Mesendoderm (in vitro differentiated cells): ENCODE results near the gene MOB3B.

Source experiments
- DNase-seq: peaks from one replicate; pipeline ENCODE4 v3.0.0; 2013
- H2AK5ac ChIP-seq: 2 replicates; pipeline ENCODE4 v1.6.1; 2013; ENCODE audit warnings: low read length, inconsistent platforms
- H2BK120ac ChIP-seq: 2 replicates; pipeline ENCODE4 v1.6.1; 2013; ENCODE audit warnings: low read depth, mild to moderate bottlenecking, low read length, moderate library complexity, mixed read lengths
- H2BK15ac ChIP-seq: replicated peaks from 2 replicates; pipeline ENCODE4 v1.6.1; 2013; ENCODE audit warnings: low read depth, mild to moderate bottlenecking, moderate library complexity
- H2BK5ac ChIP-seq: 2 replicates; pipeline ENCODE4 v1.6.1; 2013; ENCODE audit warnings: low read length, inconsistent platforms
- H3K18ac ChIP-seq: 2 replicates; pipeline ENCODE4 v1.6.1; 2013; ENCODE audit warnings: mild to moderate bottlenecking, low read length, mixed read lengths
- H3K23ac ChIP-seq: one replicate; pipeline ENCODE4 v1.6.1; 2013; ENCODE audit warnings: low read length
- H3K27ac ChIP-seq: 2 replicates; pipeline ENCODE4 v1.5.1; 2013; ENCODE audit warnings: low read depth, mild to moderate bottlenecking, inconsistent platforms, low read length, moderate library complexity
- H3K27me3 ChIP-seq: 2 replicates; pipeline ENCODE4 v1.6.1; 2013; ENCODE audit warnings: low read length, control low read depth, mild to moderate bottlenecking, inconsistent platforms; ENCODE audit not compliant: insufficient read depth, poor library complexity
- H3K36me3 ChIP-seq: 2 replicates; pipeline ENCODE4 v1.6.1; 2013; ENCODE audit warnings: low read length, inconsistent platforms; ENCODE audit not compliant: control insufficient read depth, insufficient read depth
- H3K4ac ChIP-seq: one replicate; pipeline ENCODE4 v1.6.1; 2013; ENCODE audit warnings: low read depth, mild to moderate bottlenecking, low read length, moderate library complexity
- H3K4me1 ChIP-seq: 2 replicates; pipeline ENCODE4 v1.6.1; 2013; ENCODE audit warnings: low read depth, low read length, inconsistent platforms; ENCODE audit not compliant: control insufficient read depth
- H3K4me2 ChIP-seq: 2 replicates; pipeline ENCODE4 v1.6.1; 2013; ENCODE audit warnings: low read length
- H3K4me3 ChIP-seq: 2 replicates; pipeline ENCODE4 v1.5.1; 2013; ENCODE audit warnings: mild to moderate bottlenecking, low read length
- H3K56ac ChIP-seq: one replicate; pipeline ENCODE4 v1.6.1; 2013; ENCODE audit warnings: low read length
- H3K79me1 ChIP-seq: 2 replicates; pipeline ENCODE4 v1.6.1; 2013; ENCODE audit warnings: low read length, inconsistent platforms
- H3K79me2 ChIP-seq: 2 replicates; pipeline ENCODE4 v1.6.1; 2013; ENCODE audit warnings: mild to moderate bottlenecking, low read length; ENCODE audit not compliant: control insufficient read depth, insufficient read depth
- H3K9ac ChIP-seq: 2 replicates; pipeline ENCODE4 v1.6.1; 2013; ENCODE audit warnings: low read length, inconsistent platforms
- H4K5ac ChIP-seq: one replicate; pipeline ENCODE4 v1.6.1; 2013; ENCODE audit warnings: low read length
- H4K8ac ChIP-seq: one replicate; pipeline ENCODE4 v1.6.1; 2013; ENCODE audit warnings: low read depth, mild to moderate bottlenecking, control low read depth, low read length, moderate library complexity
- WGBS: extraction: QIAGEN DNeasy Blood & Tissue Kit; methylation state at CpG from one replicate; pipeline ENCODE4 v1.1.7; 2013; ENCODE audit warnings: low lambda C conversion rate, missing lambda C conversion rate; ENCODE audit not compliant: insufficient coverage; ENCODE audit errors: extremely low coverage; 5-methylcytosine and 5-hydroxymethylcytosine counted together

Gene MOB3B

GRCh38 chr9:27412963-27413362, 116.7 kb downstream of the MOB3B start:
- no peaks in the 10 kb centered on the region for H3K4me1 ChIP-seq
- no peak overlapping the region for H2BK15ac ChIP-seq
- no peak overlapping the region for H3K9ac ChIP-seq
- H3K27me3 ChIP-seq = no peaks in the 10 kb centered on the region
- no CpG with 5 or more reads among the region's 2 CpGs for WGBS
- H3K27ac ChIP-seq = no peak overlapping the region
- no peak overlapping the region for H2AK5ac ChIP-seq
- H3K56ac ChIP-seq = no peak overlapping the region
- no peak overlapping the region for H3K4me3 ChIP-seq
- H3K79me2 ChIP-seq = no peaks in the 10 kb centered on the region
- no peak overlapping the region for H2BK5ac ChIP-seq
- no peak for DNase-seq
- no peaks in the 10 kb centered on the region for H3K36me3 ChIP-seq
- H3K18ac ChIP-seq = no peak overlapping the region
- no peaks in the 10 kb centered on the region for H3K79me1 ChIP-seq
- H3K4ac ChIP-seq = no peak overlapping the region
- no peak overlapping the region for H2BK120ac ChIP-seq
- no peak overlapping the region for H4K8ac ChIP-seq
- H4K5ac ChIP-seq = no peak overlapping the region
- H3K4me2 ChIP-seq = no peak overlapping the region
- H3K23ac ChIP-seq = no peak overlapping the region

GRCh38 chr9:27412081-27412480, 117.5 kb downstream of the MOB3B start:
- Histone ChIP-seq H2AK5ac (no peak overlapping the region), H3K4me2 (no peak overlapping the region), H3K79me1 (no peaks in the 10 kb centered on the region), H4K8ac (no peak overlapping the region), H2BK5ac (no peak overlapping the region), H3K27ac (no peak overlapping the region), H3K4ac (no peak overlapping the region), H3K79me2 (no peaks in the 10 kb centered on the region), H4K5ac (no peak overlapping the region), H3K9ac (no peak overlapping the region), H3K18ac (no peak overlapping the region), H2BK15ac (no peak overlapping the region), H3K4me1 (no peaks in the 10 kb centered on the region), H3K56ac (no peak overlapping the region), H3K36me3 (no peaks in the 10 kb centered on the region), H3K4me3 (no peak overlapping the region), H3K23ac (no peak overlapping the region), H3K27me3 (no peaks in the 10 kb centered on the region), H2BK120ac (no peak overlapping the region)
- DNase-seq = no peak
- WGBS = no CpG with 5 or more reads among the region's 3 CpGs

- Histone ChIP-seq H3K56ac (no peak overlapping the region), H4K8ac (no peak overlapping the region), H3K4me2 (no peak overlapping the region), H3K27ac (no peak overlapping the region), H2BK5ac (no peak overlapping the region), H3K9ac (no peak overlapping the region), H2BK15ac (no peak overlapping the region), H3K4me3 (no peak overlapping the region), H3K79me1 (no peaks in the 10 kb centered on the region), H3K36me3 (no peaks in the 10 kb centered on the region), H3K23ac (no peak overlapping the region), H3K79me2 (no peaks in the 10 kb centered on the region), H2AK5ac (no peak overlapping the region), H4K5ac (no peak overlapping the region), H3K18ac (no peak overlapping the region), H3K4ac (no peak overlapping the region), H3K4me1 (no peaks in the 10 kb centered on the region), H2BK120ac (no peak overlapping the region), H3K27me3 (no peaks in the 10 kb centered on the region)
- no CpG with 5 or more reads among the region's 2 CpGs for WGBS
- DNase-seq = no peak
These were observed 121.1 kb downstream of the MOB3B start for GRCh38 chr9:27408482-27408881.

GRCh38 chr9:27408001-27408400, 121.6 kb downstream of the MOB3B start:
- Histone ChIP-seq H2BK120ac (no peak overlapping the region), H3K27ac (no peak overlapping the region), H2BK15ac (no peak overlapping the region), H3K79me1 (no peaks in the 10 kb centered on the region), H3K4ac (no peak overlapping the region), H3K56ac (no peak overlapping the region), H2BK5ac (no peak overlapping the region), H3K23ac (no peak overlapping the region), H3K4me3 (no peak overlapping the region), H3K18ac (no peak overlapping the region), H4K5ac (no peak overlapping the region), H3K27me3 (no peaks in the 10 kb centered on the region), H2AK5ac (no peak overlapping the region), H3K4me1 (no peaks in the 10 kb centered on the region), H3K79me2 (no peaks in the 10 kb centered on the region), H3K4me2 (no peak overlapping the region), H4K8ac (no peak overlapping the region), H3K9ac (no peak overlapping the region), H3K36me3 (no peaks in the 10 kb centered on the region)
- WGBS = no CpG with 5 or more reads among the region's 5 CpGs
- peak; percentile 72 for DNase-seq

- peak overlapping the region; percentile 13 for H4K8ac ChIP-seq
- H3K18ac ChIP-seq = peak overlapping the region; percentile 15
- no peak overlapping the region for H3K4ac ChIP-seq
- no peak overlapping the region for H3K56ac ChIP-seq
- H4K5ac ChIP-seq = no peak overlapping the region
- H3K23ac ChIP-seq = no peak overlapping the region
- H3K27me3 ChIP-seq = no peaks in the 10 kb centered on the region
- H3K4me2 ChIP-seq = no peak overlapping the region
- WGBS = no CpG with 5 or more reads among the region's 1 CpG
- H3K9ac ChIP-seq = no peak overlapping the region
- H3K27ac ChIP-seq = no peak overlapping the region
- no peaks in the 10 kb centered on the region for H3K4me1 ChIP-seq
- no peaks in the 10 kb centered on the region for H3K79me1 ChIP-seq
- no peak overlapping the region for H2BK120ac ChIP-seq
- H3K36me3 ChIP-seq = no peaks in the 10 kb centered on the region
- no peak overlapping the region for H2AK5ac ChIP-seq
- no peak overlapping the region for H3K4me3 ChIP-seq
- no peaks in the 10 kb centered on the region for H3K79me2 ChIP-seq
- H2BK5ac ChIP-seq = no peak overlapping the region
- H2BK15ac ChIP-seq = no peak overlapping the region
- DNase-seq = no peak
These were observed 122.1 kb downstream of the MOB3B start for GRCh38 chr9:27407491-27407890.

- H2BK120ac ChIP-seq = no peak overlapping the region
- no peak overlapping the region for H3K4me2 ChIP-seq
- H3K4me3 ChIP-seq = no peak overlapping the region
- no peak overlapping the region for H2BK5ac ChIP-seq
- no peak overlapping the region for H3K23ac ChIP-seq
- no peaks in the 10 kb centered on the region for H3K79me2 ChIP-seq
- DNase-seq = no peak
- no peak overlapping the region for H4K8ac ChIP-seq
- H3K79me1 ChIP-seq = no peaks in the 10 kb centered on the region
- H3K9ac ChIP-seq = no peak overlapping the region
- no peak overlapping the region for H3K4ac ChIP-seq
- H3K56ac ChIP-seq = no peak overlapping the region
- H3K18ac ChIP-seq = no peak overlapping the region
- no peaks in the 10 kb centered on the region for H3K36me3 ChIP-seq
- H3K27me3 ChIP-seq = no peaks in the 10 kb centered on the region
- no peak overlapping the region for H4K5ac ChIP-seq
- no peak overlapping the region for H2BK15ac ChIP-seq
- no peak overlapping the region for H2AK5ac ChIP-seq
- H3K4me1 ChIP-seq = no peaks in the 10 kb centered on the region
- no peak overlapping the region for H3K27ac ChIP-seq
These were observed 125.0 kb downstream of the MOB3B start for GRCh38 chr9:27404661-27405060.
